H9 (cell line): ENCODE data around the gene ABR. TPM values are rescaled to one million over a fixed set of nuclear protein-coding genes. Genes with fewer than 3 reads are reported as not detected.
A peak's percentile ranks its signal among the peaks of the same experiment; 100 is the strongest.

Experiments used
- DNase-seq: peaks from one replicate; pipeline ENCODE4 v3.0.0-alpha.2; 2017
- H2AFZ ChIP-seq: one replicate; pipeline ENCODE4 v1.6.1; 2013; ENCODE audit warnings: mild to moderate bottlenecking, low read length, control low read depth, moderate library complexity
- H2AK5ac ChIP-seq: 2 replicates; pipeline ENCODE4 v1.6.1; 2013; ENCODE audit warnings: low read length, control low read depth, mixed read lengths; ENCODE audit not compliant: insufficient read length
- H2BK120ac ChIP-seq: one replicate; pipeline ENCODE4 v1.6.1; 2013; ENCODE audit warnings: low read depth, mild to moderate bottlenecking, low read length, control low read depth, inconsistent platforms; ENCODE audit not compliant: poor library complexity, severe bottlenecking
- H2BK12ac ChIP-seq: 2 replicates; pipeline ENCODE4 v1.6.1; 2013; ENCODE audit warnings: low read length, control low read depth, mixed read lengths, low read depth; ENCODE audit not compliant: insufficient read length
- H2BK15ac ChIP-seq: 2 replicates; pipeline ENCODE4 v1.6.1; 2013; ENCODE audit warnings: low read depth, low read length, control low read depth
- H2BK20ac ChIP-seq: one replicate; pipeline ENCODE4 v1.6.1; 2013; ENCODE audit warnings: low read depth, mild to moderate bottlenecking, low read length, control low read depth, inconsistent platforms; ENCODE audit not compliant: poor library complexity, severe bottlenecking
- H2BK5ac ChIP-seq: 2 replicates; pipeline ENCODE4 v1.6.1; 2013; ENCODE audit warnings: low read length, control low read depth, mixed read lengths; ENCODE audit not compliant: insufficient read length
- H3K14ac ChIP-seq: 2 replicates; pipeline ENCODE4 v1.6.1; 2013; ENCODE audit warnings: low read length, control low read depth; ENCODE audit not compliant: insufficient read depth
- H3K18ac ChIP-seq: 2 replicates; pipeline ENCODE4 v1.6.1; 2013; ENCODE audit warnings: low read depth, mild to moderate bottlenecking, mixed read lengths, low read length, control low read depth; ENCODE audit not compliant: insufficient read length
- H3K23ac ChIP-seq: 2 replicates; pipeline ENCODE4 v1.6.1; 2013; ENCODE audit warnings: low read length, control low read depth, mixed read lengths, low read depth; ENCODE audit not compliant: insufficient read length
- H3K23me2 ChIP-seq: 2 replicates; pipeline ENCODE4 v1.6.1; 2013; ENCODE audit warnings: low read depth, mild to moderate bottlenecking, mixed read lengths, low read length, control low read depth; ENCODE audit not compliant: insufficient read length, poor library complexity, severe bottlenecking
- H3K27ac ChIP-seq: 2 replicates; pipeline ENCODE4 v1.5.1; 2013; ENCODE audit warnings: low read length, control low read depth, mixed read lengths, low read depth; ENCODE audit not compliant: insufficient read length
- H3K27me3 ChIP-seq: 2 replicates; pipeline ENCODE4 v1.6.1; 2013; ENCODE audit warnings: low read length, control low read depth, inconsistent platforms; ENCODE audit not compliant: insufficient read depth
- H3K4ac ChIP-seq: 2 replicates; pipeline ENCODE4 v1.6.1; 2013; ENCODE audit warnings: low read depth, mild to moderate bottlenecking, control low read depth, inconsistent platforms, low read length, moderate library complexity
- H3K4me1 ChIP-seq: 2 replicates; pipeline ENCODE4 v1.6.1; 2013; ENCODE audit warnings: low read length, control low read depth, inconsistent platforms; ENCODE audit not compliant: insufficient read depth
- H3K4me2 ChIP-seq: 2 replicates; pipeline ENCODE4 v1.6.1; 2013; ENCODE audit warnings: low read length, control low read depth, mixed read lengths; ENCODE audit not compliant: insufficient read length, insufficient read depth
- H3K56ac ChIP-seq: 2 replicates; pipeline ENCODE4 v1.6.1; 2013; ENCODE audit warnings: low read depth, mild to moderate bottlenecking, mixed read lengths, low read length, control low read depth; ENCODE audit not compliant: insufficient read length
- H3K79me1 ChIP-seq: 2 replicates; pipeline ENCODE4 v1.6.1; 2013; ENCODE audit warnings: low read depth, mild to moderate bottlenecking, moderate library complexity, low read length, control low read depth, inconsistent platforms; ENCODE audit not compliant: insufficient read depth, poor library complexity, severe bottlenecking
- H3K79me2 ChIP-seq: 2 replicates; pipeline ENCODE4 v1.6.1; 2013; ENCODE audit warnings: low read length, control low read depth, inconsistent platforms; ENCODE audit not compliant: insufficient read depth
- H3K9ac ChIP-seq: 2 replicates; pipeline ENCODE4 v1.6.1; 2013; ENCODE audit warnings: low read length, control low read depth, mixed read lengths; ENCODE audit not compliant: insufficient read length; ENCODE audit errors: extremely low read depth
- H3K9me3 ChIP-seq: one replicate; pipeline ENCODE4 v1.6.1; 2013; ENCODE audit warnings: low read depth, low read length, inconsistent platforms; ENCODE audit not compliant: control insufficient read depth
- H3T11ph ChIP-seq: one replicate; pipeline ENCODE4 v1.6.1; 2013; ENCODE audit warnings: mild to moderate bottlenecking, low read length, control low read depth, inconsistent platforms
- H4K20me1 ChIP-seq: one replicate; pipeline ENCODE4 v1.6.1; 2013; ENCODE audit not compliant: control insufficient read depth, insufficient read length, insufficient read depth
- H4K5ac ChIP-seq: 2 replicates; pipeline ENCODE4 v1.6.1; 2013; ENCODE audit warnings: low read depth, mild to moderate bottlenecking, mixed read lengths, low read length, control low read depth; ENCODE audit not compliant: insufficient read length
- H4K8ac ChIP-seq: replicated peaks from 2 replicates; pipeline ENCODE4 v1.6.1; 2013; ENCODE audit warnings: low read length, control low read depth, mixed read lengths, low read depth; ENCODE audit not compliant: insufficient read length
- H4K91ac ChIP-seq: 2 replicates; pipeline ENCODE4 v1.6.1; 2013; ENCODE audit warnings: low read depth, mild to moderate bottlenecking, moderate library complexity, mixed read lengths, low read length, control low read depth; ENCODE audit not compliant: insufficient read length
- H3K27ac Mint-ChIP-seq, 3 experiments: 2 replicates in 2 of 3; 3 replicates in 1 of 3; pipeline ENCODE4 v1.8.0; 2020 to 2021; ENCODE audit warnings: mixed read lengths in 3 of 3, mild to moderate bottlenecking in 1 of 3, moderate library complexity in 1 of 3
- H3K27me3 Mint-ChIP-seq: 2 replicates; pipeline ENCODE4 v1.8.0; 2021; ENCODE audit warnings: low read depth, mild to moderate bottlenecking, moderate library complexity, mixed read lengths
- H3K36me3 Mint-ChIP-seq, 3 experiments: 2 replicates in 2 of 3; 3 replicates in 1 of 3; pipeline ENCODE4 v1.8.0; 2020 to 2021; ENCODE audit warnings: low read depth in 3 of 3, mixed read lengths in 3 of 3; ENCODE audit not compliant: insufficient read depth in 1 of 3
- H3K4me1 Mint-ChIP-seq, 2 experiments: 2 replicates each; pipeline ENCODE4 v1.8.0; 2020; ENCODE audit warnings: mixed read lengths in 2 of 2
- H3K4me3 Mint-ChIP-seq, 2 experiments: 2 replicates in 1 of 2; 3 replicates in 1 of 2; pipeline ENCODE4 v1.8.0; 2020 to 2021; ENCODE audit warnings: mild to moderate bottlenecking in 2 of 2, mixed read lengths in 2 of 2, moderate library complexity in 1 of 2
- H3K9me3 Mint-ChIP-seq, 2 experiments: 2 replicates in 1 of 2; 3 replicates in 1 of 2; pipeline ENCODE4 v1.8.0; 2020; ENCODE audit warnings: mild to moderate bottlenecking in 2 of 2, mixed read lengths in 2 of 2, moderate library complexity in 1 of 2
- WGBS: extraction: QIAGEN DNeasy Blood & Tissue Kit; methylation state at CpG from one replicate; pipeline ENCODE4 v1.1.7; 2013; ENCODE audit warnings: missing lambda C conversion rate, low lambda C conversion rate, mixed read lengths; ENCODE audit not compliant: insufficient read length; ENCODE audit errors: extremely low coverage; 5-methylcytosine and 5-hydroxymethylcytosine counted together
- total RNA-seq: library from RNA; stranded (reverse); gene quantifications from 2 replicates; pipeline ENCODE4 v1.2.1, GENCODE V29; 2021
- TF ChIP-seq, protein P1 (sequence below): fragments of 200-600 bp; sonication (generic); conservative IDR thresholded peaks from 3 replicates; pipeline ENCODE4 v1.8.0; 2021; ENCODE audit warnings: antibody characterized with exemption, mild to moderate bottlenecking

Gene ABR
- total RNA-seq, 1 experiment from 2014 or later: 34.7 TPM

DNA sequence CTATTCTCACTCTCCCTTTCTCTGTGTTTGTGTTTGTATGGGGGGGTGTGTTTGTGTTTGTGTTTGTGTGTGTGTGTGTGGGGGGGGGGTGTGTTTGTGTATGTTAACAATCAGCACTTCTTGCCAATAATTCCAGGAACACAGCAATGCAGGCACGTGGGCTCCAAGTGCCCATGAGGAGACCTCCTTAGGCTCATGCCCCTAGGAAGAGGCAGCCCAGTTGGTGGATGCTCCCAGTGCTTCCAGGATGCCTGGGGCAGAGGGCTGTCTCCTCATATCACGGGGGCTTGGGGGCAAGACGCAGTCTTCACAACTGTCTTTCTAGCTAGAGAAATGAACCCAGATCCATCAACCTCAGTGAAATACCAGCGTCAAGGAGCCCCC, 9.9 kb downstream of the ABR start:
- no CpG with 5 or more reads among the region's 4 CpGs for WGBS
- no peaks in the 10 kb centered on the region for H3K4me1 ChIP-seq
- Mint-ChIP-seq H3K36me3 (peaks cover 0 to 4% (median 3%) of the 10 kb centered on the region in 3 experiments; a peak in 2 of 7 replicates), H3K27ac (peak overlapping the region in 1 of 3 experiments; percentile 61; a peak in 2 of 7 replicates), H3K27me3 (no peaks in the 10 kb centered on the region; the same call in 1 of the 2 replicates), H3K4me1 (no peaks in the 10 kb centered on the region; a peak in 1 of 4 replicates), H3K9me3 (no peaks in the 10 kb centered on the region), H3K4me3 (no peak overlapping the region; a peak in 1 of 5 replicates)
- no peak overlapping the region for H2BK120ac ChIP-seq
- H2BK20ac ChIP-seq: no peak overlapping the region
- no peak overlapping the region for H2AK5ac ChIP-seq
- no peak overlapping the region for H2BK15ac ChIP-seq
- no peak overlapping the region for H3K23ac ChIP-seq
- H3K14ac ChIP-seq: no peak overlapping the region
- H4K5ac ChIP-seq: no peak overlapping the region
- no peak overlapping the region for H3K4ac ChIP-seq
- TF ChIP-seq, protein P1, sequence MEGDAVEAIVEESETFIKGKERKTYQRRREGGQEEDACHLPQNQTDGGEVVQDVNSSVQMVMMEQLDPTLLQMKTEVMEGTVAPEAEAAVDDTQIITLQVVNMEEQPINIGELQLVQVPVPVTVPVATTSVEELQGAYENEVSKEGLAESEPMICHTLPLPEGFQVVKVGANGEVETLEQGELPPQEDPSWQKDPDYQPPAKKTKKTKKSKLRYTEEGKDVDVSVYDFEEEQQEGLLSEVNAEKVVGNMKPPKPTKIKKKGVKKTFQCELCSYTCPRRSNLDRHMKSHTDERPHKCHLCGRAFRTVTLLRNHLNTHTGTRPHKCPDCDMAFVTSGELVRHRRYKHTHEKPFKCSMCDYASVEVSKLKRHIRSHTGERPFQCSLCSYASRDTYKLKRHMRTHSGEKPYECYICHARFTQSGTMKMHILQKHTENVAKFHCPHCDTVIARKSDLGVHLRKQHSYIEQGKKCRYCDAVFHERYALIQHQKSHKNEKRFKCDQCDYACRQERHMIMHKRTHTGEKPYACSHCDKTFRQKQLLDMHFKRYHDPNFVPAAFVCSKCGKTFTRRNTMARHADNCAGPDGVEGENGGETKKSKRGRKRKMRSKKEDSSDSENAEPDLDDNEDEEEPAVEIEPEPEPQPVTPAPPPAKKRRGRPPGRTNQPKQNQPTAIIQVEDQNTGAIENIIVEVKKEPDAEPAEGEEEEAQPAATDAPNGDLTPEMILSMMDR: no peak
- H2BK5ac ChIP-seq: no peak overlapping the region
- H3K27me3 ChIP-seq: no peaks in the 10 kb centered on the region
- H3T11ph ChIP-seq: no peak overlapping the region
- H3K4me2 ChIP-seq: no peak overlapping the region
- H4K91ac ChIP-seq: no peak overlapping the region
- H4K8ac ChIP-seq: no peak overlapping the region
- no peak overlapping the region for H3K27ac ChIP-seq
- DNase-seq: no peak
- no peak overlapping the region for H2AFZ ChIP-seq
- no peaks in the 10 kb centered on the region for H3K23me2 ChIP-seq
- H3K79me1 ChIP-seq: no peaks in the 10 kb centered on the region
- no peaks in the 10 kb centered on the region for H3K9me3 ChIP-seq
- no peak overlapping the region for H3K18ac ChIP-seq
- H3K56ac ChIP-seq: no peak overlapping the region
- no peaks in the 10 kb centered on the region for H3K79me2 ChIP-seq
- H4K20me1 ChIP-seq: no peaks in the 10 kb centered on the region
- no peak overlapping the region for H2BK12ac ChIP-seq
- H3K9ac ChIP-seq: no peak overlapping the region
